Measurements from ENCODE around the gene ONECUT1.
"Not testable (repeated sequence)": the region's sequence is repeated elsewhere in the genome, so short reads cannot be mapped to it uniquely, and the experiment has no call there.

The ONECUT1 gene

GRCh38 chr15:52790169-52790708 lies at the start of gene ONECUT1:
Gene ONECUT1 (minus strand): TSS chr15:52790336. CDS start chr15:52789884, 452 bp downstream.
- H3K4me3 ChIP-seq (replicated peaks; ENCODE audit: low read depth, low read length): peak within 1 kb of the TSS; percentile 36
- no peak for DNase-seq (ENCODE audit: extremely low read depth, low read depth)
- no peak for TF ChIP-seq CTCF (IDR thresholded peaks at IDR 0.05; ENCODE audit: low read depth, low read length, missing control alignments)

GRCh38 chr15:52834379-52834778 lies 44.2 kb upstream of the ONECUT1 start:
- no peak for DNase-seq (ENCODE audit: extremely low read depth, low read depth)
- no peak for TF ChIP-seq CTCF (IDR thresholded peaks at IDR 0.05; ENCODE audit: low read depth, low read length, missing control alignments)
- no peak overlapping the region for H3K4me3 ChIP-seq (replicated peaks; ENCODE audit: low read depth, low read length)

GRCh38 chr15:52824169-52824942 lies 34.2 kb upstream of the ONECUT1 start:
- not testable (repeated sequence) for H3K4me3 ChIP-seq (replicated peaks; ENCODE audit: low read depth, low read length); DNase-seq (ENCODE audit: extremely low read depth, low read depth)

GRCh38 chr15:52822475-52822874 lies 32.3 kb upstream of the ONECUT1 start:
- no peak for TF ChIP-seq CTCF (IDR thresholded peaks at IDR 0.05; ENCODE audit: low read depth, low read length, missing control alignments)
- H3K4me3 ChIP-seq (replicated peaks; ENCODE audit: low read depth, low read length): no peak overlapping the region
- no peak for DNase-seq (ENCODE audit: extremely low read depth, low read depth)

GRCh38 chr15:52819253-52819652 lies 29.1 kb upstream of the ONECUT1 start:
- no peak for DNase-seq (ENCODE audit: extremely low read depth, low read depth)
- TF ChIP-seq CTCF (IDR thresholded peaks at IDR 0.05; ENCODE audit: low read depth, low read length, missing control alignments): no peak
- H3K4me3 ChIP-seq (replicated peaks; ENCODE audit: low read depth, low read length): no peak overlapping the region

- not testable (repeated sequence) for DNase-seq (ENCODE audit: extremely low read depth, low read depth); H3K4me3 ChIP-seq (replicated peaks; ENCODE audit: low read depth, low read length)
Measured at GRCh38 chr15:52815899-52816298, 25.8 kb upstream of the ONECUT1 start.

- DNase-seq (ENCODE audit: extremely low read depth, low read depth): no peak
- TF ChIP-seq CTCF (IDR thresholded peaks at IDR 0.05; ENCODE audit: low read depth, low read length, missing control alignments): no peak
- no peak overlapping the region for H3K4me3 ChIP-seq (replicated peaks; ENCODE audit: low read depth, low read length)
Measured at GRCh38 chr15:52808996-52809395, 18.9 kb upstream of the ONECUT1 start.

GRCh38 chr15:52808441-52808840 lies 18.3 kb upstream of the ONECUT1 start:
- no peak for DNase-seq (ENCODE audit: extremely low read depth, low read depth)
- no peak overlapping the region for H3K4me3 ChIP-seq (replicated peaks; ENCODE audit: low read depth, low read length)
- no peak for TF ChIP-seq CTCF (IDR thresholded peaks at IDR 0.05; ENCODE audit: low read depth, low read length, missing control alignments)

Measured in HFF-Myc (cell line).